Large intestine (tissue), 3 donors: ENCODE data around the gene PRRX2. TPM values are rescaled to one million over a fixed set of nuclear protein-coding genes. Genes with fewer than 3 reads are reported as not detected.

Experiments
- DNase-seq, 2 donors: peaks; one replicate each; pipeline versions ENCODE4 v3.0.0 to v3.0.0-alpha.2; 2013
- H3K27ac ChIP-seq: one replicate; pipeline ENCODE4 v1.5.1; 2013; ENCODE audit warnings: low read length
- H3K27me3 ChIP-seq: 2 replicates; pipeline ENCODE4 v1.6.1; 2013; ENCODE audit warnings: low read length; ENCODE audit not compliant: control insufficient read depth, insufficient read depth
- H3K36me3 ChIP-seq: 2 replicates; pipeline ENCODE4 v1.6.1; 2013; ENCODE audit warnings: low read length; ENCODE audit not compliant: control insufficient read depth, insufficient read depth
- H3K4me1 ChIP-seq: one replicate; pipeline ENCODE4 v1.6.1; 2013; ENCODE audit warnings: low read length; ENCODE audit not compliant: control insufficient read depth, insufficient read depth
- H3K4me3 ChIP-seq: one replicate; pipeline ENCODE4 v1.5.1; 2013; ENCODE audit warnings: low read length
- H3K9me3 ChIP-seq: one replicate; pipeline ENCODE4 v1.6.1; 2013; ENCODE audit warnings: mild to moderate bottlenecking, low read depth, low read length, moderate library complexity; ENCODE audit not compliant: control insufficient read depth
- whole genome bisulfite sequencing: methylation state at CpG from one replicate; pipeline ENCODE4 v1.1.5; 2013; ENCODE audit warnings: low lambda C conversion rate; ENCODE audit not compliant: insufficient coverage; 5-methylcytosine and 5-hydroxymethylcytosine counted together
- polyA plus RNA-seq: library from polyadenylated mRNA; unstranded; fragments of 120-200 nt; gene quantifications from one replicate; pipeline ENCODE4 v1.2.1, GENCODE V29; 2013

PRRX2 gene
- polyA plus RNA-seq, 1 donor: 1.6 TPM

- no peak for DNase-seq
- no peak overlapping the region for H3K4me3 ChIP-seq
- no CpG with 5 or more reads among the region's 11 CpGs for WGBS
Observed at GRCh38 chr9:129644365-129644764, 21.1 kb upstream of the PRRX2 start.

GRCh38 chr9:129644902-129645301, 20.5 kb upstream of the PRRX2 start:
- H3K4me1 ChIP-seq: peaks cover 11% of the 10 kb centered on the region
- DNase-seq: no peak
- no peaks in the 10 kb centered on the region for H3K9me3 ChIP-seq
- H3K27me3 ChIP-seq: no peaks in the 10 kb centered on the region
- no CpG with 5 or more reads among the region's 17 CpGs for WGBS
- H3K27ac ChIP-seq: no peak overlapping the region
- H3K4me3 ChIP-seq: no peak overlapping the region
- H3K36me3 ChIP-seq: no peaks in the 10 kb centered on the region

More at GRCh38 chr9:129644365-129644764, 21.1 kb upstream of the PRRX2 start:
- Histone ChIP-seq H3K27ac (no peak overlapping the region), H3K9me3 (no peaks in the 10 kb centered on the region), H3K27me3 (no peaks in the 10 kb centered on the region), H3K4me1 (peaks cover 11% of the 10 kb centered on the region), H3K36me3 (peaks cover 3% of the 10 kb centered on the region)

GRCh38 chr9:129646252-129646651, 19.2 kb upstream of the PRRX2 start:
- Histone ChIP-seq H3K9me3 (no peaks in the 10 kb centered on the region), H3K4me1 (peaks cover 2% of the 10 kb centered on the region), H3K36me3 (no peaks in the 10 kb centered on the region), H3K27ac (no peak overlapping the region), H3K4me3 (no peak overlapping the region), H3K27me3 (no peaks in the 10 kb centered on the region)
- no CpG with 5 or more reads among the region's 12 CpGs for WGBS
- no peak for DNase-seq

- Histone ChIP-seq H3K4me1 (no peaks in the 10 kb centered on the region), H3K27ac (no peak overlapping the region), H3K9me3 (no peaks in the 10 kb centered on the region), H3K36me3 (no peaks in the 10 kb centered on the region), H3K4me3 (no peak overlapping the region), H3K27me3 (no peaks in the 10 kb centered on the region)
- no peak for DNase-seq
- WGBS: 100% methylated on average over 2 of the region's 7 CpGs
Observed at GRCh38 chr9:129646654-129647053, 18.8 kb upstream of the PRRX2 start.

- H3K4me1 ChIP-seq: no peaks in the 10 kb centered on the region
- no peaks in the 10 kb centered on the region for H3K27me3 ChIP-seq
- DNase-seq: no peak
- no peak overlapping the region for H3K27ac ChIP-seq
- H3K9me3 ChIP-seq: no peaks in the 10 kb centered on the region
- H3K36me3 ChIP-seq: no peaks in the 10 kb centered on the region
- WGBS: no CpG with 5 or more reads among the region's 10 CpGs
- no peak overlapping the region for H3K4me3 ChIP-seq
Observed at GRCh38 chr9:129647635-129648034, 17.8 kb upstream of the PRRX2 start.

- Histone ChIP-seq H3K4me1 (no peaks in the 10 kb centered on the region), H3K36me3 (no peaks in the 10 kb centered on the region), H3K27me3 (no peaks in the 10 kb centered on the region), H3K9me3 (no peaks in the 10 kb centered on the region), H3K4me3 (no peak overlapping the region), H3K27ac (no peak overlapping the region)
- 100% methylated on average over 1 of the region's 16 CpGs for WGBS
- DNase-seq: no peak
Observed at GRCh38 chr9:129648092-129648763, 17.2 kb upstream of the PRRX2 start.

- Histone ChIP-seq H3K27ac (no peak overlapping the region), H3K9me3 (no peaks in the 10 kb centered on the region), H3K4me1 (no peaks in the 10 kb centered on the region), H3K36me3 (no peaks in the 10 kb centered on the region), H3K4me3 (no peak overlapping the region), H3K27me3 (no peaks in the 10 kb centered on the region)
- DNase-seq: no peak
- no CpG with 5 or more reads among the region's 10 CpGs for WGBS
Observed at GRCh38 chr9:129648764-129649115, 16.7 kb upstream of the PRRX2 start.

GRCh38 chr9:129649726-129650679, 15.4 kb upstream of the PRRX2 start:
- WGBS: 82% methylated on average over 3 of the region's 20 CpGs
- Histone ChIP-seq H3K9me3 (no peaks in the 10 kb centered on the region), H3K27ac (no peak overlapping the region), H3K36me3 (no peaks in the 10 kb centered on the region), H3K27me3 (no peaks in the 10 kb centered on the region), H3K4me1 (peaks cover 7% of the 10 kb centered on the region), H3K4me3 (no peak overlapping the region)
- DNase-seq: no peak

- no peak overlapping the region for H3K27ac ChIP-seq
- H3K9me3 ChIP-seq: no peaks in the 10 kb centered on the region
- no peak for DNase-seq
- H3K27me3 ChIP-seq: peaks cover 3% of the 10 kb centered on the region
- H3K4me1 ChIP-seq: peaks cover 10% of the 10 kb centered on the region
- no peaks in the 10 kb centered on the region for H3K36me3 ChIP-seq
- no peak overlapping the region for H3K4me3 ChIP-seq
- WGBS: no CpG with 5 or more reads among the region's 10 CpGs
Observed at GRCh38 chr9:129650680-129651235, 14.7 kb upstream of the PRRX2 start.

GRCh38 chr9:129653823-129654553, 11.5 kb upstream of the PRRX2 start:
- DNase-seq: peak in 1 of 2 donors; percentile 26
- Histone ChIP-seq H3K4me1 (peaks cover 10% of the 10 kb centered on the region), H3K9me3 (no peaks in the 10 kb centered on the region), H3K4me3 (no peak overlapping the region), H3K27me3 (peaks cover 3% of the 10 kb centered on the region), H3K27ac (no peak overlapping the region), H3K36me3 (no peaks in the 10 kb centered on the region)
- no CpG with 5 or more reads among the region's 19 CpGs for WGBS
